GM18526 (cell line): ENCODE results near the gene TTC21B.

Experiments used
- POLR2A ChIP-seq: IDR thresholded peaks from 3 replicates; pipeline ENCODE4 v1.6.1; 2011; ENCODE audit not compliant: insufficient read length; ENCODE audit errors: extremely low read depth

The TTC21B gene

GRCh38 chr2:165899311-165899710, 54.3 kb downstream of the TTC21B start:
- TF ChIP-seq POLR2A, result no peak

DNA sequence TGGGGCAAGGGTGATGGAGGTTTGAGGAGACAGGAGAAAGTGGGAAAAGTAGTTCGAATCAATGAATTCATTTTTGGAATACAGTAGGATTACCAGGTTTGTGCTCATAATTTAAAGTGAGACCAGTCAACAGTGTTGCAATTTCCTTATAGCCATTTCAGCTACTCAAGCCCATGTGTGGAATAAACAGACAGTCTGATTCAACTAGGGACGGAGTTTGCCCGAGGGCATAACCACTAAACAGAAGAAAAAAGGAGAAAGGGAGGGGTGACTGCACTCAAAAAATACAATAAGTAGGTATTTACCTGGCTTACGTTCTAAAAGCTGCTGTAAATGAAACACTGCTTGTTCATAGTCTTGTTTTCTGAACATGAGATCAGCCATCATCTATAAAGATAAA, 55.2 kb downstream of the TTC21B start:
- TF ChIP-seq POLR2A, result no peak

GRCh38 chr2:165897726-165898125, 55.9 kb downstream of the TTC21B start:
- TF ChIP-seq POLR2A, result no peak

DNA sequence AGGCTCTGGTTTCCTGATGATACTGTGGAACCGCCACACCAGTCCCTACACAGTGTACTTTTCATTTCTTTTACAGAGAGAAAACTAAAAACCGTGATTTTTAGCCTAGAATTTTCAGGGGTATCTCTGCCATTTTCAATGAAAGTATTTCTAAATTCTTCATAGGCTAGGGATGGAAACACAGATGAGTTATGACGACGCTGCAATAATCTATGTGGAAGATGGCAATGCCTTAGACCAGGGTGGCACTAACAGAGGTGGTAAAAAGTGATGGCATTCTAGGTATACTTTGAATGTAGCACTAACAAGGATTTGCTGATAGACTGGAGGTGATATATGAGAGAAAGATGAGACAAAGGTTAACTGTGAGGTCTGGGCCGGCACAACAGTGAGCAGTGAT, 56.5 kb downstream of the TTC21B start:
- TF ChIP-seq POLR2A, result no peak

DNA sequence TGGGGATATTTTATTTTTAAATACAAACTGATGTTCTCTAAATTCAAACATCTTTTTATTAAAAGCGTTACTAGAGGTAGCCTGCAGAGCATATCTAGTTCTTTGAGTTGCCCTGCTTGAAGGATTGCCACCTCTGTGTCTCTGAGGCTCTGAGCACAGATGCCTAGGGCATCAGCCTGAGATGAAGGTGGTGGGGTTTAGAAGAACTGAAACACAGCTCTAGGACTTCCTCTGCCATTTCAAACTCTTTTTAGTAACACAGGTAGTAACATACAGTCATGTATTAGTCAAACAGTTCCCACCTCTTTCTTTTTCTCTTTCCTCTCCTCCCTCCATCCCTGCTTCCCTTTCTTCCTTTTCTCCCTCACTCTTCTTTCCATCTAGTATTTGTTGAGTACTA, 57.6 kb downstream of the TTC21B start:
- TF ChIP-seq POLR2A, result no peak

DNA sequence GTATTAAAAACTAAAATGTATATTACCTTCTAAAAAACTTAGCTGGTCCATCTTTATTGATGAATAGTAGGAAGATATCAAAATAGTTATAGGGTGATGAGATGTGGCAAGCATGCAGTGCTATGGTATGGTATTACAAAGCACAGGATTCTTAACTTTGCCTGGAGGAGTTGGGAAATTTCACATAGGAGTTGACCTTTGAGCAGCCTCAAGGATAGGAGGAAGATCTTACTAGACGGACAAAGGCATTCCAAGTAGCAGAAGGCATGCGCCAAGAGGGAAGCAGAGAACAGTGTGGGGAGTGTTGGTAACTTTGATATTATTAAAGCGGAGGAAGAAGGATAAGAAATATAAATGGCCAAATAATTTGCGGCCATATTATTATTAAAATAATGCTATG, 60.0 kb downstream of the TTC21B start:
- TF ChIP-seq POLR2A, result no peak

GRCh38 chr2:165892526-165892925, 61.0 kb downstream of the TTC21B start:
- no peak for TF ChIP-seq POLR2A

- no peak for TF ChIP-seq POLR2A
Measured at GRCh38 chr2:165891943-165892342, 61.6 kb downstream of the TTC21B start.

DNA sequence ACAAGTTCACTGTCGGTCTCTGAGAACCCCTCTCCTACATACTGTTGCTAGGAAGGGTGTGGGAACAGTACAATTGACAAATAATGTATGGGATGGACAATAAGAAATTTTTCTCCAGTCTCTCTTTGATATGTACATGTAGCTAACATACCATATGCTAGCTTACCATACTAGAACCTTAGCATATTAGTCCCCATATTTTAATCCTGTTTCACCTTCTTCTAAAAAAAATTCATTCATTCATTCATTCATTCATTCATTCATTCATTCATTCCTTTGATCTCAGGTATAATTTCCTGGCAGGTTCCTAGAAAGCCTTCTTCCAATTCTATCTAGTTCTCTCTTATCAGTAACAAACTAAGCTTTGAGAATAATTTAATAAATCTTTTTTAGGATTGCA, 62.2 kb downstream of the TTC21B start:
- TF ChIP-seq POLR2A, result no peak

DNA sequence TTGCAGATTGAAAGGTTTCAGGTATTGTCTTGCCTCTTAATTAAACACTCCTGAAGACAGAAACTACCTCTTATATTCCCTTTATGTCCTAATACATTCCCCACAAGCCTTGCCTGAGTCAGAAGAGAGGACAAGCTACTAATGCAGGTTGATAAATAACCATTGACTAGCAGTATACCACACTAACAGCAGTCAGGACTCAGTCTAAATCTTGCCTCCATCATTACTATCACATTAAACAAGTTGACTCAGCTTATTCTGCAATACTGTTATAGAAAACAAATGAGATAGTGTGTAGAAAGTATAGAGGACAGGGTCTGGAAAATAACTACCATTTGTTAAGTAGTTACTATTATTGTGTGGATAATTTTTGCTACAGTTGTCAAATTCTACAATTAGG, 63.8 kb downstream of the TTC21B start:
- TF ChIP-seq POLR2A, result no peak

DNA sequence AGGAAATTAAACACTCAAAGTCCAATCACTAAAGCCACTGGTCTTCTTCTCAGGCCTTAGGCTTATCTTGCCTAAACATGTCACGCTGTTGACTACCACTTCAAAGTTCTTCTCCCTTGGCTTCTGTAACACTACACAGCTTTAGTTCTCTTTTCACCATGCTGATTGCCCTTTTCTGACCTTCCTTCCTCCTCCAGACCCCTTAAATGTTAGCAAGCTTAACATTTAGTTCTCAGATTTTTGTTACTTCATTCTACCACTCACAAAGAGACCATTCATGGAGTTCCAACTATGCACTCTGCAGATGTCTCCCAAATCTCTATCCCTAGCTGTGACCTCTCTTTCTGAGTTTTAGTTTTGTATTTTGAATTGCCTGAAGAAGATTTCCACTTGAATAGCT, 64.4 kb downstream of the TTC21B start:
- TF ChIP-seq POLR2A, result no peak

- no peak for TF ChIP-seq POLR2A
Measured at GRCh38 chr2:165888171-165888570, 65.4 kb downstream of the TTC21B start.

DNA sequence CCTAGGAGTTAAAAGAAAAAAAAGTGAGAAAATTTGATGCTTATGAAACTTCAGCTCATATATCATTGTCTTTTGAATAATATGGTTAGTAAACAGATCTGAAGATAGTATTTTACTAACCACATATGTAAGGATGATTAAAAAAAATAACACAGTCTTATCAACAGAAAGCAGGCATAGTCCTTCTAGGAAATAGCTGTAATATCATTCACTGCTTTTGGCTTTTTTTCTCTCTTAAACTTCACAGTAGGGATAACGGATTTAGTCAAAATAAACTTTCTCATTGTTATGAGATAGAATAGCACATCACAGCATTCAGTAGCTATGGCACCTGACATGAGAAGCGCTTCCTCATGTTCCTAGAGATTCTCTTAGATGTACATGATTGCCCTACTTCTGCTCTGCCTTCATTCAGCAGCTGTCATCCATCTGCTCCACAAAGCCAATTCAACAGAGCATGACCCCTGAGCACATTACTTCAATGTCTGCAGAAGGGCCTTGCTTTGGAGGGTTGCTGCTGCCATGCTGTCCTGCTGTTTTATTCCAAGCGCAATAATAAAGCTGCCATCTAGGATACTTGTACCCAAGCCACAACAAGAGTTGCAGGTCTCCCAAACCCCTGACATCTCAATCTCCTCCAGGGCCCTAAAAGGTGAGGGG, 67.0 kb downstream of the TTC21B start:
- TF ChIP-seq POLR2A, result no peak

GRCh38 chr2:165877565-165878550, 75.7 kb downstream of the TTC21B start:
- no peak for TF ChIP-seq POLR2A

GRCh38 chr2:165876712-165877111, 76.9 kb downstream of the TTC21B start:
- TF ChIP-seq POLR2A, result no peak

GRCh38 chr2:165876269-165876668, 77.3 kb downstream of the TTC21B start:
- no peak for TF ChIP-seq POLR2A
